GM18870 (cell line): ENCODE measurements around the gene DLK2.
A peak's percentile ranks its signal among the peaks of the same experiment; 100 is the strongest.
"Not testable (repeated sequence)": the region's sequence is repeated elsewhere in the genome, so short reads cannot be mapped to it uniquely, and the experiment has no call there.

Source experiments
- ATAC-seq: cut with Tn5 transposase; IDR thresholded peaks from one replicate; pipeline ENCODE4 v1.9.1; 2021; ENCODE audit warnings: moderate library complexity; ENCODE audit not compliant: unreplicated experiment

DLK2 gene

DNA sequence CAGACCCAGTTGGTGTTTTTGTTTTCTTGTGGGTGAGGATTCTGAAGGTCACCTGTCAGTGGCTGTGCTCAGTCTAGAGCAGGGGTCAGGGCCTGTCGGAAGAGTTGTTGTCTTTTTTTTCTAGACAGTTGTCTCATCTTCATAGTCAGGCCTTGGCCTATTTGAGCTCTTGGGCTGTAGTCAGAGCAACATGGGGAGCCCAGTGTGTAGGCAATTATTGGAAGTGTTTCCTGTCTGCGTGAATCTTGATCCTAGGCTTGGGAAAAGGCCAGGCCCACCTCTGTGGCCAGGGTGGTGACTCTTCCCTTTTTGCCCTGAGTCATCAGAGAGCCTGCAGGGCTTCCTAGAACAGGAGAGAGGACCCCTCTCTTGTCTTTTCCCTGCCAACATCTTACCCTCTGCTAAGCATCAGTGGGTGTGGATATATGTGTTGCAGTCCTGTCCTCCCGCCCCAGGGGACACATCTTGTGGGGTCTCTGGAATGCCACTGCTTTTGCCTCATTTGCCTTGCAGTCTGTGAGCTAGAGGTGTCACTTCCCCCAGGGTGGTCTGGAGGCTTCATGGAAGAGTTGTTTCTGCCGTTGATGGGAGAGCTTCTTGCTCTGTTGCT lies 33.4 kb upstream of the DLK2 start:
- ATAC-seq, result no peak

DNA sequence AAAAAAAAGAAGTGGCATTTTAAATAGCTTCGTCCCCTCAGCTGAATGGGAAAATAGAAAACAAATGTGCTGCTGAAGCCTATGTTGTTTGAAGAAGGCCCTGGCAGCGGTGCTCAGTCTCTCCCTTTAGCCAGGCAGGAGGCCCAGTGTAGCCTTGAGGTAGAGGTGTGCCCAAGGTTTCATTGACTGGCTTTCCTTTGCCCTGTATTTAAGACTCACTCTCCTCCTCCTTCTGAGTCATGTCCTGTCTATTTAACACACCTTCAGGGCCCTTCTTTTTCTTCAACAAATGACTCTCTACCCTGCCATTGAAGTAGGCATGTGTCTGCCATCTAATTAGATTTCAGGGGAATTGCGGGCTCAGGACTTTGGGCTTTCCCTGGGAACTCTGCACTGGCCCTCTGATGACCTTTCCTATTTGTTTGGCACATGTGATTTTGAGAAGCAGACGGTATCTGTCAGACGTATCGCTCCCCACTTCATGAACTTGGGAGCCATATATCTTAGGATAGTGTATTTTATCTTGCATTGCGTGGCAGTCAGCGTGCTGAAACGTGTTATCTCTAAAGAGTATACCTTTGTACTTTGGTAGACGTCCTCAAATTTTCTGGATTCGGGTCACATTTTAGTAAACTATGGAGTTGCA lies 26.4 kb upstream of the DLK2 start:
- no peak for ATAC-seq

DNA sequence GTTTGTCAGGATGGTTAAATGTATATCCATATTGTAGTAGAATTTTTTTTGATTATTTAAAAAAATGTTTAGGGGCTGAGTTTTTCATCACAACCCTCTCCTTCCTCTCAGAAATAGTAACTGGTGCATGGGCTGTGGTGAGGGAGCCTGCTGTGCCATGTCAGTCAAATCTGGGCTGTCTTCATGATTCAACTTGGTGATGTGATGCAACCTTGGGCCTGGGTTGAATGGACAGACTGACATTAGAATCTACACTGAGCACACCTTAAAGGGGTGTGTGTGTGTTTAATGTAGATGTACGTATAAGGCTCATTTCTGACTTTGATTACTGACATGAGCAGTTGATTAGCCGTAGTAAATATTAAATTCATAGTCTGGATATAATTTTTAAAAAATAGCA lies 25.7 kb upstream of the DLK2 start:
- ATAC-seq, result no peak

DNA sequence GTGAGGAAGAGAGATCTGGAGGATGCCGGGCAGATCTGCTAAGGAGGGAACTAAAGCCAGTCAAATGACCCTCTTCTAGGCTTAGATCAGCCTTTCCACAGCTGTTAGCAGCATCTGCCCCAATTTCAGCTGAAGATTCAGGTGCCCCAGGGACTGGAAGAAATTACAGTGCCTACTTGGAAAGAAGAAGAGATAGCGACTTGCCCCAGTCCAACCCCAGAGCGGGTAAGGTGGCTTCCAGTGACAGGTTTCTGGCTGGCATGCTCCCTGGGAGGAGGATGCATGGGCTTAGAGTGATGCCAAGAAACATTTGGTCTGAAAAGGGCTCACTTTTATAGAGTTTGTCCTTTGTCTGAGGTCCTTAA lies 22.6 kb upstream of the DLK2 start:
- no peak for ATAC-seq

DNA sequence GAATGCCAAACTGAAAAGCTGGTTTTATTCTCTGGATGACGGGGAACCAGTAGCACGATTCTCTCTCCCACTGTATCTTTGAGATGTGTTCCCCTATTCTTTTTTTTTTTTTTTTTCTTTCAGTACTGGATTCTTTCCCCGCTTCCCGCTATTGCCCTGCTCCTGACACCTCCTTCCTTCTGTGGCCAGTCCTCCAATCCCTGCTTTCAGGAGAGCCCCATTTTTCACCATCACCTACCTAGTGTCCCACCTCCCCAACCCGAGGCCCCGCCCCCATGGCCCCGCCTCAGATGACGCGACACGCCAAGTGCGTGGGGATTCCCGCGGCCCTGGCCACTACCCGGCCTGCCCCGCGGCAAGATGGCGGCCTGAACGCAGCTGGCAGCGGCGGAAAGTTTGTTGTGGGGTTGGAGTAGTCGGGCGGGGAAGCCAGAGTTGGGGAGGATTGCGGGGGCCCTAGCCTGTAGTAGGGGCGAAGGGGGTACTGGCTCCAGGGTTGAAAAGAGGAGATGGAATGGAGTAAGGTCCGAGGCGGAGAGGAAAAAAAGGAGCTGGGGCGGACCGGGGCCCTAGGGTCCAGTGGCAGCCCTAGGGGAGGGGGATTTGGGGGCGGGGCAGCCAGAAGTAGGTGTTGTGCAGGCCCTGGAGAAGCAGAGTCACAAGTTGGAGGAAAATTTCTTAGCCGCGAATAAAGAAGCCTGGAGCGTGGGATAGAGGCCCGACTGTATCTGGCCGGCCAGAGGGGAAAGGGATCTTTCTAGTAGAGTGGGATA lies 22.1 kb upstream of the DLK2 start, which contains the start of gene TJAP1:
TSS of gene TJAP1 (plus strand) at position 336 of the 773 bp plus-strand sequence. CDS start 21,432 bp downstream, outside the sequence.
- ATAC-seq, result peak; percentile 63

DNA sequence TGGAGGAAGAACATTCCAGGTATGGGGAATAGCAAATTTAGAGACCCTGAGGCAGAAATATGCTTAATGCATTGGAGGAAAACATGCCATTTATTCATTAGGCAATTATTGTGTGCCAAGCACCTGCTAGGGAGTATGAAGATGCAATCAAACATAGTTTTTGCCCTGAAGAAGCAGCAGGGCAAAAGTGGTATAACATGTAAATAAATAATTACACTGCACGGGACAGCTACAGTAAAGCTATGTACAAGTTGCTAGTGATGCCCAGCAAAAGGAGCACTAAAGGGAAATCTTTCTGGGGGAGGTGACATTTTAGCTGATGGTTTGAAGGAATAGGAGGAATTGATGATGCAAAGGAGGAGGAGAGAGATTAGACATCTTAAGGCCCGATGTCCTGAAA lies 21.4 kb upstream of the DLK2 start:
- no peak for ATAC-seq

DNA sequence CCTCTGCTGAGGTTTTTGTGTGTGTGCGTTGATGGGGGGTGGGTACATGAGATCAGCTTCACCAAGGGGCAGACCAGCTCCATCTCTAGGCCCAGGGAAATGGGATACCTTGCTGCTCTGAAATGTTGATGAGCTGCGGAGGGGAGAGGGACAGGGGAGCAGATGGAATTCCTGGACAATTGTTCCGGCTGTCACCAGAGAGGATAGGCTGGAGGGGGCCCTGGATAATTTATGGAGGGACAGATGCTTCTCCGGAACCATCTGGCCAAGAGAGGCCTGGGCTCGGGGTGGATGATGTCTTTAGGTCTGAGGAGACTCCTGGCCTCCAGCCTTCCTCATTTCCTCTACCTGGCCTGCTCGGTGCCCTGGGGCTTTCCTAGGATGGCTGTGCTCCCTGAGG lies 20.2 kb upstream of the DLK2 start:
- ATAC-seq, result no peak

DNA sequence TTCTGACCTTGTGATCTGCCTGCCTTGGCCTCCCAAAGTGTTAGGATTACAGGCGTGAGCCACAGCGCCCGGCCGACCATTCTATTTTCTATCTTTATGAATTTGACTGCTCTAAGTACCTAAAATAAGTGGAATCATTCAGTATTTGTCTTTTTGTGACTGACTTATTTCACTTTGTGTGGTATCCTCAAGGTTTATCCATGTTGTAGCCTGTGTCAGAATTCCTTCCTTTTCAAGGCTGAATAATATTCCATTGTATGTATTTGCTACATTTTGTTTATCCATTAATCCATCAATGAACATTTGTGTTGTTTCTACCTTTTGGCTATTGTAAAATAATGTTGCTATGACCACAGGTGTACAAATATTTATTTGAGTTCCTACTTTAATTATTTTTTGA lies 17.2 kb upstream of the DLK2 start:
- ATAC-seq, result no peak

DNA sequence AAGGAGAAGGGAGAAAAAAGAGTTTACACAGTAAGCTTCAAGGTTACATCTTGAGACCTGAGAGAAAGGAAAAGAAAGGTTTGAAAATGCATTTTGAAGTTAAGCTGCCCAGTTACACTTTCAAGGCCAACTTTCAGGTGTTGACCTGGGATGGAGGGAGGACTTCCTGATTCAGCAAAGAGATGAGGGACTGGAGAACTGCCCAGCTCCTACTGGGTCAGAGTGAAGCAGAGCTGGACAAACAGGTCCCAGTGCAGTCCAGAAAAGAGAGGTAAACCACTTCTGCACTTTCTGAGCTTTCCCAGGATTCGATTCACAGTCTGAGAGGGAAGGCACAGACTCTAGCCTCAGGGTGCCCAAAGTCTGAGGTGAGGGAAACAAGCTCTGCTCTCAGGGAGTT lies 16.1 kb upstream of the DLK2 start:
- ATAC-seq, result no peak

DNA sequence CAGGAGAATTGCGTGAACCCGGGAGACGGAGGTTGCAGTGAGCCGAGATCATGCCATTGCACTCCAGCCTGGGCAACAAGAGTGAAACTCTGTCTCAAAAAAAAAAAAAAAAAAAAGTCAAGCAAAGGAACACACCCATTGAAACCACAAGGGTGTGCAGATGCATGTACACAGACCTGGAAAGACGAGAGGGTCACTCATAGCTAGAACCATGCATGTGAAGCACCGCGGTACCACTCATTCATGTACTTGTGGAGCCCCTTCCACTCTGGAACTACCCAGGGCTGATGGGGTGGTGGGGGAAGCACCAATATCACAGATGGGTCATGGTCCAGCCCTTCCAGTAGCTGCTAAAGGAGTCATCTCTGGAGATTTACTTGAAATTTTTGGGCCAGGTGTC lies 14.6 kb upstream of the DLK2 start:
- no peak for ATAC-seq

DNA sequence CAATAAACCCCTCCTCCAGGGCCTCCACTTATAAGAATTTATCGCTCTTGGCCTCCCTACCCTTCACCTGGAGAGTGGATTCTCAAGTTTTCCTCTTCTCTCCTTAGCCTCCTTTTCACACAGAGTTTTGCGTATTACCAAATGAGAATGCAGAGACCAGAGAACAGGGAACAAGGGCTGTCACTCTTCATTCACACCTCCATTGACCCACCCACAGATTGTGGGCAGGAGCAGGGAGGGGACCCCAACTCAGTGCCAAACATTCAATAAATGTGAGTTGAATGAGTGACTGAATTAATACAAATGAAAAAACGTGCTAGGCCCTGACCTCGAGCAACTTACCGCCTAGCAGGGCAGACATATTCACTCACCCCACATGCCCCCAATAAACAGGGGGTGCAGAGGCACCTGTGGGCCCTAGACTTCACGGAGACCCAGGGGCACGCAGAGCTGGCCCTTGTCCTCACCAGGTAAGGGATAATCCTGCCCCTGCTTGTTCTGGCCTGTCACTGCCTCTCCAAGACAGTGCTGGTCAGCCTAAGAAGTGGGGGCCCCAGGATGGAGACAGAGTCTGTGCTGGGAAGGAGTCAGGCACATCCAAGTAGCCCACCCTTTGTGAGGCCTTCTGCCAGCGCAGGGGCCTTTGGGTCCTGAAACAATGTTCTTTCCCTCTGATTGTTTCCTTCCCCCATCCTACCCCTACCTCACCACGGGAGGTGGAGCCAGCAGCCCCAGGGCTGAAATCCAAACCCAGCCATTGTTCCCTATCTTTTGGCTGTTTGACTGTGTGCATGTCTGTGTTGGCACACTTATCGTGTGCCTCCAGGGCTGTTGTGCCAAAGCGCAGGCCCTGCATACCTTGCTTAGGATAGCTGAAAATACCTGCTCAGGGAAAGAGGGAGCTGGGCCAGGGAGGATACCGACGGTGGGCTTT lies 13.7 kb upstream of the DLK2 start:
- no peak for ATAC-seq

DNA sequence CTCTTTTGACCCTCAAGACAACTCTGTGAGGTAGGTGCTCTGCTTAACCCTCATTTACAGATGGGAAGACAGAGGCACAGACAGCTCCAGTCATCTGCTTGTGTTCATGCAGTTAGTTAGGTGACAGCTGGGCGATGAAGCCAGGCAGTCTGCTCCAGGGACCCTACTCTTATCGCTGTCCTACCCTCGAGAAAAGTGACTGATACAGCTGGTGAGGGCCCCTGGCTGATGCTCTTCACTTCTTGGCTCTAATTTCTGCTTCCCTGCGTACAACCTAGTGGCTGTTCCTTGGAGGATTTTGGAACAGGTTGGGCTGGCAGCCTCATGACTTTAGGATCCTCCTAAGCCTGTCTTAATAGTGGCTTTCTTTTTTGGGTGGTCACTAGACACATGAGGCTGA lies 12.9 kb upstream of the DLK2 start:
- no peak for ATAC-seq

DNA sequence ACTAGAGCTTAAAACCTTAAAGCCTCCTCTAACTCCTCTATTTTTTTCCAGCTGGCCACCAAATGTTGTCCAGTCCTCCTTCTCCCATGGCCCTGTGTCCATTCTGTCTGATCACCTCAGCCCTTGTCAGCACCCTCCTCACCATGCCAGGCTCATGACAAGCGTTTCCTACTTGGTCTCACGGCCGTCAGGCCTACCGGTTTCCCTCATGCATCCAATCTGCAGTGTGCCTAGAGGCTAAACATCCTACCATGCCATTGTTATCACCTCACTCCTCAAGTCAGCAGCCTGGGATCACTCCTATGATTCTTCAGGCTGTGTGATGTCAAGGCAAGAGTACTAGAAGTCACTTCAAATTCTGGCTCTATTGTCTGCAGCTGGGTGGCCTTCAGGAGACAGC lies 12.4 kb upstream of the DLK2 start:
- no peak for ATAC-seq

DNA sequence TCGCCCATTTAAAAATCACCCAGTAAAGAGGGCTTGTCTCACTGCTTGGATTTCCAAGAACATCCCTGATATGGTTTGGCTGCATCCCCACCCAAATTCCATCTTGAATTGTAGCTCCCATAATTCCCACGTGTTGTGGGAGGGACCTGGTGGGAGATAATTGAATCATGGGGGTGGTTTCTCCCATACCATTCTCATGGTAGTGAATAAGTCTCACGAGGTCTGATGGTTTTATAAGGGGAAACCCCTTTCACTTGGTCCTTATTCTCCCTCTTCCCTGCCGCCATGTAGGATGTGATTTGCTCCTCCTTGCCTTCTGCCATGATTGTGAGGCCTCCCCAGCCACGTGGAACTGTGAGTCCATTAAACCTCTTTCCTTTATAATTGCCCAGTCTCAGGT lies 11.9 kb upstream of the DLK2 start:
- ATAC-seq, result not testable (repeated sequence)

DNA sequence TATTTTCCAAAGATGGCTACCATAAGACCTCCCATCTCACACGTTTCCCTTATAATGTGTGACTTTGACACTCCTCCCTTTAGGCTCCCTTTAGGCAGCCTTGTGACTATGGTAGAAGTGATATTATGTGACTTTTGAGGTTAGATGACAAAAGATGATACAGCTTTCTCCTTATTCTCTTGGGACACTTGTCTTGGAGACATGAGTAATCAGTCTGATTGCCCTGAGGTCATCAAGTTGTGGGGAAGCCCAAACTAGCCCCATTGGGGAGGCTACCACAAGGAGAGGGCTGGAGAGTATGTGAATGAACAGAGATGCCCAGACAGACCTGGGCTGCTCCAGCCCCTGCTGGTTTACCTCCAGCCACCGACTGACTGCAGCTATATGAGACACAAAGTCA lies 10.6 kb upstream of the DLK2 start:
- no peak for ATAC-seq

DNA sequence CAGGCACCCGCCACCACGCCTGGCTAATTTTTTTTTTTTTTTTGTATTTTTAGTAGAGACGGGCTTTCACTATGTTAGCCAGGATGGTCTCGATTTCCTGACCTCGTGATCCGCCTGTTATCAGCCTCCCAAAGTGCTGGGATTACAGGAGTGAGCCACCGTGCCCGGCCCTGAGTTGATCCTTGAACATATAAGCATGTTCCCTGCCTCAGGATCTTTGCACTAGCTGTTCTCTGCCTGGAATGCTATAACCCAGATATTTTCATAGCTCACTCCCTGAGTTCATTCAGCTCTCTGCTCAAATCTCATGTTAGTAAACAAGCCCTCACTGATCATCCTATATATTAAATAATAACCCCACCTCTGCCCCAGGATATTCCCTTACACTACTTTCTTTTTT lies 9.0 kb upstream of the DLK2 start:
- no peak for ATAC-seq

DNA sequence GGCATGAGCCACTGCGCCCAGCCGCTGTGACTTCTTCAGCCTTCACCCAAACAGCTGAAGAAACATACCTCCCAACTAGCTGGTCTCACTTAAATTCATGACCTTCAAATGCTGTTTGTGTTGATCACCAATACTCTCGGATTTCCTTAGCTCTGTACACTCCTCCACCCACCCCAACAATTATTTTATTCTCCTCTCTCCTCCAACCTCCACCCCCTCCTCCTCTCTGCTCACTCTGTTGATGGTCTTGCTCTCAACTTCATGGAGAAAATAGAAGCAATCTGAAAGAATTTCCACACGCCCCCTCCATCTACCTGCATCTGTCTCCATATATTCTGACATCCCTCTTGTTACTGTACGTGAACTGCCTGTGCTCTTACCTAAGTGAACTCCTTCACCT lies 6.6 kb upstream of the DLK2 start:
- ATAC-seq, result no peak

DNA sequence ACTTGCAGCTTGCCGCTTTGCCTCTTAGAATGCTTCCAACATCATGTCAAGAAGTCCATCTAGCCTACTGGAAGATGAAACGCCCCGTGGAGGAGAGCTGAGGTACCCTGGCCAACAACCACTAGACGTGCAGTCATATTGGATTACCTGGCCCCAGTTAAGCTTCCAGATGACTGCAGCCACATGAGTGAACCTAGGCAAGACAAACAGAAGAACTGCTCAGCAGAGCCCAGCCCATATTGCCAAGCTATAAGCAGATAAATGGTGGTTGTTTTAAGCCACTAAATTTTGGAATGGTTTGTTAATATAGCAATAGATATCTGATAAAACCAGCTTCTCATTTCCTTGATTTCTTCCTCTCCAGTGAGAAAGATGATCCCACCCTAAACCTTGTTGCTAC lies 4.7 kb upstream of the DLK2 start:
- no peak for ATAC-seq

DNA sequence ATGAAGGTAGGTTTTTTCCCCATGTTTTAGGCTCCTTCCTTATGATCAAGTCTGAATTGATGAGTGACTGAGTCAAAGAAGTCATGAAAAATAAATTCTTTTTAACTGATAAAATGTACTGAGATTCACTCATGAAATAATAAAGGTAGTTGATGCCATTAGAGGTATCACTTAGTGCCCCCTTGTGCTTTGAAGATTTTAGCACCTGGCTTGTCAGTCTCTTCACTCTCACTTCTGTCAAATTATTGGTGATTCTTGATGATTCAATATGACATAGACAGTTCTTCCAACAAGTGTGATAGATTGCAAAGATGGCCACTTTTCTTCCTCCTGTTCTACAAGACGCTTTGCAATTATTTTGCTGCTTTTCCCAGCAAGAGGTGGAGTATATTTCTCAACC lies 4.2 kb upstream of the DLK2 start:
- ATAC-seq, result no peak

DNA sequence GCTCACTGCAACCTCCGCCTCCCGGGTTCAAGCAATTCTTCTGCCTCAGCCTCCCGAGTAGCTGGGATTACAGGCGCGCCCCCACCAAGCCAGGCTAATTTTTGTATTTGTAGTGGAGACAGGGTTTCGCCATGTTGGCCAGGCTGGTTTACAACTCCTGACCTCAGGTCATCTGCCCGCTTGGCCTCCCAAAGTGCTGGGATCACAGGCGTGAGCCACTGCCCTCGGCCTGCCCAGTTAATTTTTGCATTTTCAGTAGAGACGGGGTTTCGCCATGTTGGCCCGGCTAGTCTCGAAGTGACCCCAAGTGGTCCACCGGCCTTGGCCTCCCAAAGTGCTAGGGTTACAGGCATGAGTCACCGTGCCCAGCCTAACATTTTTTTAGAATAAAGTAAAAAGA lies 2.8 kb upstream of the DLK2 start:
- ATAC-seq, result not testable (repeated sequence)

DNA sequence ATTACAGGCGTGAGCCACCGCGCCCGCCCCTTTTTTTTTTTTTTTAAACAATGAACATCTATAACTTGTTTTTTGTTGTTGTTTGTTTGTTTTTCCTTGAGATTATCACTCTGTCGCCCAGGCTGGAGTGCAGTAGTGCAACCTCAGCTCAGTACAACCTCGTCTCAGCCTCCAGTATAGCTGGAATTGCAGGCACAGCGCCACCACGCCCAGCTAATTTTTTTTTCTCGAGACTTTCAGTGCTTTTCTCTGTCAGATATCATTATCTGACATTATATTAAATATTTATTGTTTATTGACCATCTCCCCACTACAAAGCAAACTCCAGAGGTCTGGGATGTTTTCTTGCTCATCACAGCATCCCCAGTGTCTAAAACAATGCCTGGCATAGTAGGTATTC lies 2.3 kb upstream of the DLK2 start:
- no peak for ATAC-seq
